Measurements from ENCODE around the gene ZBTB38.

ZBTB38 gene

GRCh38 chr3:141386126-141386488, 17.8 kb downstream of the ZBTB38 start:
- no peak for DNase-seq (ENCODE audit: low read depth in 2 of 2)

DNA sequence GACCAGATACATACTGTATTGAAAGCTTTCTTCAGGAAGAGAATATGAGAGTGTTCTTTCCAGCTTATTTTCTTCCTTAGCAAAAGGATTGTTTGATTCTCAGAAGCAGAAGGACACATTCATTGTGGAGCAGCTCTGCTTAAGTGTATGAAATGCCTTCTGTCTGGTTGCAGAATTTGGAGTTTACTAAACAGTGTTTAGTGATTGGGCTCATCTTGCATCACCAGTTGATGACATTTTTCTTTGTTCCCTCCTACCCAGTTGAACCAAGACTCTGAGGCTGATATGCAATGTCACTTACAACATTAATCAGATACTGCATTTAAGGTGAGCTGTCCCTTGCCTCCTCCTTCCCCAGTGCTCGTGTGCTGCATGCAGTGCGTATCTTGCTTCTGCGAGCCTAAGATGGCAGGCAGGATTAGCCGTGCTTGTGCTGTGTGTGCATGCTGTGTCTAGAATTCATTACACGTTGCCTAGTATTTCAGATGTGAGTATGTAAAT, 18.4 kb downstream of the ZBTB38 start:
- no peak for DNase-seq (ENCODE audit: low read depth in 2 of 2)

DNA sequence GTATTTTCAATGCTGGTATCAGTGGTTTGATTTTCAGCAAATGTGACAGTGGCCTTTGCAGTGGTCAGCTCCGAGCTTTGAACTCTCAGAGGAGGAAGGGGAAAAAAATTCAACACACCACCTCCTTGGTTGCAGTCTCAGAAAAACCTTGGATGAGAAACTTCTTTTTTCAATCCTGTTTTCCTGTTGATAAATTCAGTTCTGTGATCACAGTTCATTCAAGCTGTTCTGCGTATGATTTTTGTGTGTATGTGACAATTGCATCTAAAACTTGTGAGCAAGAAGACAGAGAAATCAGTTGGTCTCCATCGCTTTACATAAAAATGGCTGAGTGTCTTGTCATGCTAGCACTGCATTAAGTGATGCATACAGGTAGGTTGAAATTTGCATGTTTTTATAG, 19.2 kb downstream of the ZBTB38 start:
- DNase-seq (ENCODE audit: low read depth in 2 of 2): no peak

- no peak for DNase-seq (ENCODE audit: low read depth in 2 of 2)
These were observed 20.1 kb downstream of the ZBTB38 start for GRCh38 chr3:141388395-141388794.

GRCh38 chr3:141388823-141389621, 20.7 kb downstream of the ZBTB38 start:
- DNase-seq (ENCODE audit: low read depth in 2 of 2): no peak

DNA sequence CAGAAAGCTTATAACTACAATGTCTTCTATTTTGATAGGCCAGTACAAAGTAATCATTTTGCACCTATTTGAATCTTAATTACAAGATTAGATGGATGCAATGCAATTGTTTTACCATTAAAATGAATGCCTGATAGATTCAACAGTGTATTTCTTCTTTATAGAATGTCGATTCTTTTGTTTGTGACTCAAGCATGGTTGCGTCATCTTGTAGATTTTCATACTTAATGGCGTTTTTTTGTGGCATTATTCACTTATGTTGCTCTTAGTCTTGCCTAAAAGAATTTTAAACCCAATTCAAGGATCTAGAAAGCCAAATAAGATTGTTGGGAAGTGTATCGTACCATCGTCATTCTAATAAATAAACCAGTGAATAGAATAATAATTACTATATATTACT, 21.4 kb downstream of the ZBTB38 start:
- DNase-seq (ENCODE audit: low read depth in 2 of 2): no peak

DNA sequence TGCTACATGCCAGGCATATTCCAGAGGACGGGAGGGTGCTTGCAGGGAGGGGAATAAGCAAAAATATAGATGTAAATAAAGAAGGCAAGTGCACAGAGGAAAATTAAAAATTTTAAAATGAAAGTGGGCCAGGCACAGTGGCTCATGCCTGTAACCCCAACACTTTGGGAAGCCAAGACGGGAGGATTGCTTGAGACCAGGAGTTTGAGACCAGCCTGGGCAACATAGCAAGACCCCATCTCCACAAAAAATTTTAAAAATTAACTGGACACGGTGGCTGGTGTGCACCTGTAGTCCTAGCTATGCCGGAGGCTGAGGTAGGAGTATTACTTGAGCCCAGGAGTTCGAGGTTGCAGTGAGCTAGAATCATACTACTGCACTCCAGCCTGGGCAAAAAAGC, 22.4 kb downstream of the ZBTB38 start:
- DNase-seq (ENCODE audit: low read depth in 2 of 2): no peak

- no peak for DNase-seq (ENCODE audit: low read depth in 2 of 2)
These were observed 23.1 kb downstream of the ZBTB38 start for GRCh38 chr3:141391298-141391990.

- no peak for DNase-seq (ENCODE audit: low read depth in 2 of 2)
These were observed 23.6 kb downstream of the ZBTB38 start for GRCh38 chr3:141391991-141392316.

DNA sequence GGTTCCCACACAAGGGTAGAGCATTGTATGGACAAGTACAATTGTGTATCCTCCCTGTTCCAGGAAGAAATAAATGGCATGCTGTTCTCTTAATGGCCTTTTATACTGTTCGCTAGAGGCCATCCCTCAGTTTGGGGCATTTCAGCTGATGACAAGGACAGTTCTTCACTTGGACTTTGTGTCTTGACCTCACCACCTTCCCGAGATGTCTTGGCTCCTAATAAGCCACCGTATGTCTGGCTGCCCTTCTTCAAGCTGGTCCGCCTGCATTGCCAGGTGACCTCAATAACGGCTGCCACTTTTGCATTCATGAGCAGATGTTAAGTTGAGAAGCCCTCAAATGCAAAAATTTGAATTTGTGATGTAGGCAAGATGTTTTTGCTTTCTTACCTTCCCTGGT, 24.1 kb downstream of the ZBTB38 start:
- no peak for DNase-seq (ENCODE audit: low read depth in 2 of 2)

GRCh38 chr3:141392897-141393734, 24.8 kb downstream of the ZBTB38 start:
- DNase-seq (ENCODE audit: low read depth in 2 of 2): no peak

GRCh38 chr3:141393735-141394076, 25.4 kb downstream of the ZBTB38 start:
- no peak for DNase-seq (ENCODE audit: low read depth in 2 of 2)

GRCh38 chr3:141394560-141394959, 26.3 kb downstream of the ZBTB38 start:
- no peak for DNase-seq (ENCODE audit: low read depth in 2 of 2)

- no peak for DNase-seq (ENCODE audit: low read depth in 2 of 2)
These were observed 26.8 kb downstream of the ZBTB38 start for GRCh38 chr3:141395005-141395589.

DNA sequence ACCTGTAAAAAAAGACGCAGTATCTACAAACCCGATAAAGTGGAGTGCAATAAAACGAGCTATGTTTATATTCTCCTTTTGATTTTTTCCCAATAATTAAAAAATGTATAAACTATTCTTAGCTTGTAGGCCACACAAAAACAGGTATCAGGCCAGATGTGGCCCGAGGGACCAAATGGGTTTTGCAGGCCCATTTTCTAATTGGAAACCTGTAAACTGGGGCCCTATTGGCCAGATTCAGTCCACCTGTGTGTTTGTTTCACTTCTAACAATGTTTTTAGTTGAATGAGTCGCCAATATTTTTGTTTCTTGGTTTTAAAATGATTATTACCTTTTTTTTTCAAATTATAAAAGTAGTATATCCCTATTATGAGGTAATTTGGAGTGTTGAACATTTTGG, 29.7 kb downstream of the ZBTB38 start:
- no peak for DNase-seq (ENCODE audit: low read depth in 2 of 2)

GRCh38 chr3:141399200-141399599, 30.9 kb downstream of the ZBTB38 start:
- no peak for DNase-seq (ENCODE audit: low read depth in 2 of 2)

- no peak for DNase-seq (ENCODE audit: low read depth in 2 of 2)
These were observed 32.0 kb downstream of the ZBTB38 start for GRCh38 chr3:141400073-141400971.

GRCh38 chr3:141401095-141401494, 32.8 kb downstream of the ZBTB38 start:
- DNase-seq (ENCODE audit: low read depth in 2 of 2): no peak

GRCh38 chr3:141401573-141402475, 33.5 kb downstream of the ZBTB38 start:
- no peak for DNase-seq (ENCODE audit: low read depth in 2 of 2)

All from activated CD4-positive, alpha-beta T cell treated with anti-CD3 and anti-CD28 coated beads for 24 hours (primary cell).